Heart right ventricle (tissue), 16 donors: Measurements from ENCODE around the gene TTC32. TPM values are rescaled to one million over a fixed set of nuclear protein-coding genes. Genes with fewer than 3 reads are reported as not detected.

Experiments
- ATAC-seq, 8 donors: fragments of 200-7000 bp; cut with Tn5 transposase; one replicate each; pipeline ENCODE4 v1.9.1; 2020; ENCODE audit warnings: mild to moderate bottlenecking in 8 of 8, moderate library complexity in 8 of 8, moderate number of reproducible peaks in 1 of 8
- DNase-seq, 2 donors: peaks; one replicate each; pipeline ENCODE4 v3.0.0-alpha.2; 2020
- H3K27ac ChIP-seq, 10 donors: fragments of 200-600 bp; sonication (generic) in 2 of 10; one replicate each; pipeline versions ENCODE4 v1.5.0 to v1.8.0; 2020 to 2022; ENCODE audit warnings: mild to moderate bottlenecking in 3 of 10
- H3K27me3 ChIP-seq, 7 donors: fragments of 200-600 bp; one replicate each; pipeline ENCODE4 v1.8.0; 2021 to 2022; ENCODE audit warnings: mild to moderate bottlenecking in 2 of 7
- H3K36me3 ChIP-seq, 9 donors: fragments of 200-600 bp; sonication (generic) in 1 of 9; one replicate each; pipeline versions ENCODE4 v1.5.0 to v1.8.0; 2020 to 2022; ENCODE audit warnings: mild to moderate bottlenecking in 2 of 9
- H3K4me1 ChIP-seq, 9 donors: fragments of 200-600 bp; sonication (generic) in 1 of 9; one replicate each; pipeline versions ENCODE4 v1.5.0 to v1.8.0; 2020 to 2022; ENCODE audit warnings: mild to moderate bottlenecking in 4 of 9
- H3K4me3 ChIP-seq, 10 donors: fragments of 200-600 bp; sonication (generic) in 2 of 10; one replicate each; pipeline versions ENCODE4 v1.5.0 to v1.8.0; 2020 to 2022; ENCODE audit warnings: mild to moderate bottlenecking in 7 of 10, moderate library complexity in 2 of 10
- H3K9me3 ChIP-seq, 11 donors: fragments of 200-600 bp in 10 of 11; sonication (generic) in 2 of 11; one replicate each; pipeline versions ENCODE4 v1.5.0 to v1.8.0; 2013 to 2022; ENCODE audit warnings: mild to moderate bottlenecking in 2 of 11, control low read depth in 1 of 11, moderate library complexity in 1 of 11
- WGBS, 2 donors: extraction: QIAGEN DNeasy Blood & Tissue Kit; methylation state at CpG; one replicate each; pipeline ENCODE4 v1.1.7; 2013; ENCODE audit warnings: inconsistent platforms in 1 of 2; 5-methylcytosine and 5-hydroxymethylcytosine counted together
- intact Hi-C, 10 donors: fragments of 100-400 bp; cut with DNase I; formaldehyde crosslinking; loops; one replicate each; pipeline versions ENCODE4 v1.11.1 to v1.14.2; 2022
- polyA plus RNA-seq, 2 donors: library from polyadenylated mRNA; stranded (reverse); fragments of 200-250 nt; gene quantifications; one replicate each; pipeline ENCODE4 v1.2.3, GENCODE V29; 2013
- total RNA-seq, 10 donors: library from RNA; stranded (reverse); fragmentation: NEBNext Ultra II Directional in 3 of 10; extraction: Animal tissue kit (Norgen Biotek cat#: 25700) in 3 of 10; gene quantifications; one replicate each; pipeline versions ENCODE4 v1.2.1 to v1.2.4, GENCODE V29; 2021 to 2023
- TF ChIP-seq, protein P1 (sequence below), 9 donors: fragments of 200-600 bp; sonication (generic) in 2 of 9; IDR thresholded peaks; one replicate each; pipeline versions ENCODE4 v1.5.0 to v1.8.0; 2021 to 2022; ENCODE audit warnings: antibody characterized with exemption in 9 of 9, mild to moderate bottlenecking in 5 of 9, moderate library complexity in 1 of 9
- donor health status: Arrhythmogenic right ventricular cardiomyopathy.
- donor health status: ischemic (EF 13 %, LVEDD 7.1; RV severe dilation, severe dysfunction).
- donor health status: healthy with polysubstance abuse.
- donor health status: DM: no; HTN: yes; CAD: no.
- donor health status: DM: no; HTN: no; CAD: no.
- donor health status: ischemic (EF 25% LVEDD 6.9; RV normal size, moderate dysfunction).
- donor health status: ischemic (EF 25% LVEDD 5.7; RV mildly dilated, moderate dysfunction).
- donor health status: healthy.
- donor health status: DM: yes; HTN: yes; CAD: no.
- donor health status: Ischemic cardiomyopathy.
- donor health status: ischemic (EF 35%, LVEDD 5.7; RV mildly dilated, moderate dysfunction).
- donor health status: nonischemic (EF 11% LVEDD 7.7; RV severe dilation, severe dysfunction).
- donor health status: DM: yes; HTN: yes; CAD: no.
- donor health status: PGD.
- donor health status: ischemic (EF 29% LVEDD 5.4; RV normal size, mild dysfunction).
- donor health status: nonischemic (EF 23%, LVEDD 6.1; RV moderate dilation, normal function).

The TTC32 gene
- total and polyA plus RNA-seq, 12 donors: 3.4 to 27.7 (median 6.4) TPM

DNA sequence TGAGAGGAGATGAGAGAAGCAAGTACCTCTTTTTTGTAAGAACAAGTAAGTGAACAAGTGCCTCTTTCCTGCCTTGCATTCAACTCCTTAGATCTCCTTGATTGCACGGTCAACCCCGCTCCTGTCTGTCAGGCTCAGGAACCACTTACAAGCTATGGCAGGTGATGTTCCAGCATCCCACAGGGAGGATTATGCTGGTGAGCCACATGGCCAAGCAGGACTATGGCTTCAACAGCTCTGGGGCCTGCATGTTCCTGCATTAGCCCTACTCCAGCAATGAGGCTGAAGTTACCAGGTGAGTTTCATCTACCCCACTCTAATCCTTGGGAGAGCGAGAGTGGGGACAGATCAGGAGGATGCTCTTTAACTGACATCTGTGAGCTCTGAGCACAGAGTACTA lies 29.5 kb downstream of the TTC32 start:
- Histone ChIP-seq H3K4me3 (no peak overlapping the region), H3K27ac (no peak overlapping the region), H3K27me3 (peaks cover 0 to 7% (median 0%) of the 10 kb centered on the region in 7 donors), H3K4me1 (peaks cover 0 to 14% (median 4%) of the 10 kb centered on the region in 9 donors), H3K9me3 (no peaks in the 10 kb centered on the region), H3K36me3 (no peaks in the 10 kb centered on the region)
- DNase-seq: no peak
- intact Hi-C loops: no loop called here
- WGBS, 2 donors: 76 to 86% methylated on average over 3 of the region's 3 CpGs
- ATAC-seq: no peak
- TF ChIP-seq, protein P1, sequence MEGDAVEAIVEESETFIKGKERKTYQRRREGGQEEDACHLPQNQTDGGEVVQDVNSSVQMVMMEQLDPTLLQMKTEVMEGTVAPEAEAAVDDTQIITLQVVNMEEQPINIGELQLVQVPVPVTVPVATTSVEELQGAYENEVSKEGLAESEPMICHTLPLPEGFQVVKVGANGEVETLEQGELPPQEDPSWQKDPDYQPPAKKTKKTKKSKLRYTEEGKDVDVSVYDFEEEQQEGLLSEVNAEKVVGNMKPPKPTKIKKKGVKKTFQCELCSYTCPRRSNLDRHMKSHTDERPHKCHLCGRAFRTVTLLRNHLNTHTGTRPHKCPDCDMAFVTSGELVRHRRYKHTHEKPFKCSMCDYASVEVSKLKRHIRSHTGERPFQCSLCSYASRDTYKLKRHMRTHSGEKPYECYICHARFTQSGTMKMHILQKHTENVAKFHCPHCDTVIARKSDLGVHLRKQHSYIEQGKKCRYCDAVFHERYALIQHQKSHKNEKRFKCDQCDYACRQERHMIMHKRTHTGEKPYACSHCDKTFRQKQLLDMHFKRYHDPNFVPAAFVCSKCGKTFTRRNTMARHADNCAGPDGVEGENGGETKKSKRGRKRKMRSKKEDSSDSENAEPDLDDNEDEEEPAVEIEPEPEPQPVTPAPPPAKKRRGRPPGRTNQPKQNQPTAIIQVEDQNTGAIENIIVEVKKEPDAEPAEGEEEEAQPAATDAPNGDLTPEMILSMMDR (IDR thresholded peaks at IDR 0.05): no peak

GRCh38 chr2:19871836-19872235 lies 29.9 kb downstream of the TTC32 start:
- peaks cover 0 to 14% (median 4%) of the 10 kb centered on the region in 9 donors for H3K4me1 ChIP-seq
- H3K27me3 ChIP-seq: peaks cover 0 to 7% (median 0%) of the 10 kb centered on the region in 7 donors
- H3K4me3 ChIP-seq: no peak overlapping the region
- ATAC-seq (no peak), DNase-seq (no peak)
- TF ChIP-seq, protein P1 (IDR thresholded peaks at IDR 0.05): no peak
- 96 to 97% methylated on average over 2 of the region's 2 CpGs for WGBS, 2 donors
- H3K27ac ChIP-seq: no peak overlapping the region
- intact Hi-C loops: no loop called here
- no peaks in the 10 kb centered on the region for H3K9me3 ChIP-seq
- H3K36me3 ChIP-seq: no peaks in the 10 kb centered on the region

GRCh38 chr2:19870792-19871191 lies 31.0 kb downstream of the TTC32 start:
- TF ChIP-seq, protein P1 (IDR thresholded peaks at IDR 0.05): no peak

GRCh38 chr2:19868701-19869580 lies 32.8 kb downstream of the TTC32 start:
- ATAC-seq: peak; percentile 70 to 85 (median 78)
- H3K4me3 ChIP-seq: peak overlapping the region in 9 of 10 donors; percentile 35 to 60 (median 53)
- H3K27ac ChIP-seq: peak overlapping the region in 2 of 10 donors; percentile 25 to 59
- TF ChIP-seq, protein P1 (IDR thresholded peaks at IDR 0.05): no peak
- no peaks in the 10 kb centered on the region for H3K36me3 ChIP-seq
- H3K27me3 ChIP-seq: peaks cover 0 to 7% (median 0%) of the 10 kb centered on the region in 7 donors
- peaks cover 0 to 15% (median 5%) of the 10 kb centered on the region in 9 donors for H3K4me1 ChIP-seq
- WGBS, 2 donors: 19 to 21% methylated on average over 50 to 52 of the region's 52 CpGs
- no peaks in the 10 kb centered on the region for H3K9me3 ChIP-seq
- intact Hi-C loops: loop anchor here in 7 of 10 donors (10.0 kb wide), 10 partner anchors 94 to 1484 kb away; partner anchors contain the start of gene OSR1 (in 1 of the 7)
- DNase-seq: peak; percentile 35 to 51

More at GRCh38 chr2:19870792-19871191, 31.0 kb downstream of the TTC32 start:
- intact Hi-C loops: no loop called here
- Histone ChIP-seq H3K4me1 (peaks cover 0 to 14% (median 4%) of the 10 kb centered on the region in 9 donors), H3K36me3 (no peaks in the 10 kb centered on the region), H3K4me3 (no peak overlapping the region), H3K27ac (no peak overlapping the region), H3K9me3 (no peaks in the 10 kb centered on the region), H3K27me3 (peaks cover 0 to 7% (median 0%) of the 10 kb centered on the region in 7 donors)
- ATAC-seq: no peak
- no peak for DNase-seq
- 81 to 82% methylated on average over 4 of the region's 4 CpGs for WGBS, 2 donors
